ENCODE measurements around the gene KLK10.

DNA sequence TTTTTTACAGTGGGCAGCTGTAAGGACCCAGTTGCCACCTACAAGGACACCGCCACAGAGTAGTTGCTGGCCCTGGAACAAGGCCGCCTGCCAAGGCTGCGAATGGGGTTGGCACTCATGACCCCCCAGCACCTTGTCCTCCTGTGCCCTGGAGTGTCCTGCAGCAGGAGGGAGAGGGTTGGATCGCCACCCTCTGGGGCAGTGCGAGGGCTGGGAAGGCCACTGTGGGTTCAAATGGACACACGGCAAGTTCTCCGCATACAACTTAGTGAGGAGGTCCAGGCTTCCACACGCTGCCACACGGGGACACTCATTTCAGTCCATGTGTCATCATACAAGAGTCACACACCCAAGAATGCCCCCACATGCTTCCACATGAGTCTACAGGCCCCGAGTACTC is 19.1 kb downstream of the KLK10 start:
- TF ChIP-seq EP300 (IDR thresholded peaks at IDR 0.05; ENCODE audit: borderline replicate concordance in 1 of 2, low read depth in 1 of 2, low read length in 1 of 2): no peak
- TF ChIP-seq POLR2AphosphoS5 (IDR thresholded peaks at IDR 0.05; ENCODE audit: low read depth, low read length): no peak
- no peak for TF ChIP-seq EZH2phosphoT487 (IDR thresholded peaks at IDR 0.05; ENCODE audit: borderline replicate concordance, low read depth)
- TF ChIP-seq TAF1 (IDR thresholded peaks at IDR 0.05; ENCODE audit: borderline replicate concordance, low read depth, low read length): no peak
- TF ChIP-seq, protein P1, sequence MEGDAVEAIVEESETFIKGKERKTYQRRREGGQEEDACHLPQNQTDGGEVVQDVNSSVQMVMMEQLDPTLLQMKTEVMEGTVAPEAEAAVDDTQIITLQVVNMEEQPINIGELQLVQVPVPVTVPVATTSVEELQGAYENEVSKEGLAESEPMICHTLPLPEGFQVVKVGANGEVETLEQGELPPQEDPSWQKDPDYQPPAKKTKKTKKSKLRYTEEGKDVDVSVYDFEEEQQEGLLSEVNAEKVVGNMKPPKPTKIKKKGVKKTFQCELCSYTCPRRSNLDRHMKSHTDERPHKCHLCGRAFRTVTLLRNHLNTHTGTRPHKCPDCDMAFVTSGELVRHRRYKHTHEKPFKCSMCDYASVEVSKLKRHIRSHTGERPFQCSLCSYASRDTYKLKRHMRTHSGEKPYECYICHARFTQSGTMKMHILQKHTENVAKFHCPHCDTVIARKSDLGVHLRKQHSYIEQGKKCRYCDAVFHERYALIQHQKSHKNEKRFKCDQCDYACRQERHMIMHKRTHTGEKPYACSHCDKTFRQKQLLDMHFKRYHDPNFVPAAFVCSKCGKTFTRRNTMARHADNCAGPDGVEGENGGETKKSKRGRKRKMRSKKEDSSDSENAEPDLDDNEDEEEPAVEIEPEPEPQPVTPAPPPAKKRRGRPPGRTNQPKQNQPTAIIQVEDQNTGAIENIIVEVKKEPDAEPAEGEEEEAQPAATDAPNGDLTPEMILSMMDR (IDR thresholded peaks at IDR 0.05): no peak
- no peak for TF ChIP-seq GABPA (IDR thresholded peaks at IDR 0.05; ENCODE audit: low read depth)
- TF ChIP-seq GATA2 (CRISPR knock-in tag; IDR thresholded peaks at IDR 0.05): no peak
- no peak for TF ChIP-seq SMC3 (IDR thresholded peaks at IDR 0.05; ENCODE audit: low read depth, low read length)
- TF ChIP-seq NRF1 (IDR thresholded peaks at IDR 0.05; ENCODE audit: low read depth, low read length): no peak
- no peak for TF ChIP-seq RFX5 (IDR thresholded peaks at IDR 0.05; ENCODE audit: low read length)
- TF ChIP-seq MXI1 (IDR thresholded peaks at IDR 0.05; ENCODE audit: low read depth, low read length): no peak
